ENCODE measurements around the gene SESN3. TPM values are rescaled to one million over a fixed set of nuclear protein-coding genes. Genes with fewer than 3 reads are reported as not detected.

Gene SESN3
- total RNA-seq, 1 experiment from 2014 or later: 36.8 TPM

DNA sequence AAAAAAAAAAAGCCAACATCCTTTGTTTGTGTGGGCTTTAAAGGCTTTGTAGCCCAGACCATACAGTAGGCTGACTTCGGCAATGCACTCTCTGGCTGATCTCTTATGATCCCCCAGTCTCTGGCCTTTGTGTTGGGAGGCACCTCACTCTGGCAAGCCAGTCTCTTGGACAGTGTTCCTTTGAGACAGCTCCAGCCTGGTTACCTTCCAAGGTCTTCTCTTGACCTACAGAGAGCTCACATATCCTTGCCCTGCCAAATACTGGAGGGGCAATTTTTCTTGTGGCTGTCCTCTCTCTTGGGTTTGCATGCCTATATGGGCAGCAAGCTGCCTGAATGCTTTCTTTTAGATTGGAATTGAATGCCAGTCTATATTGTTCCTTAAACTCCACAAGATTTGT is 69.8 kb downstream of the SESN3 start:
- Histone ChIP-seq H3K56ac (ENCODE audit: insufficient read length, low read depth, low read length) (no peak overlapping the region), H3K23me2 (ENCODE audit: insufficient read length, low read depth, low read length, poor library complexity, severe bottlenecking) (no peaks in the 10 kb centered on the region), H2AK5ac (ENCODE audit: insufficient read length, low read length) (no peak overlapping the region), H3K14ac (ENCODE audit: insufficient read depth, low read length) (no peak overlapping the region), H3K4me1 (ENCODE audit: insufficient read depth, low read length) (no peaks in the 10 kb centered on the region; the same call in 1 of the 2 replicates), H3K9ac (ENCODE audit: extremely low read depth, insufficient read length, low read length) (no peak overlapping the region), H2BK12ac (ENCODE audit: insufficient read length, low read depth, low read length) (no peak overlapping the region), H2AFZ (ENCODE audit: low read length) (no peak overlapping the region), H4K8ac (replicated peaks; ENCODE audit: insufficient read length, low read depth, low read length) (no peak overlapping the region), H3K4me2 (ENCODE audit: insufficient read depth, insufficient read length, low read length) (no peak overlapping the region), H2BK20ac (ENCODE audit: low read depth, low read length, poor library complexity, severe bottlenecking) (no peak overlapping the region), H2BK15ac (ENCODE audit: low read depth, low read length) (no peak overlapping the region), H4K20me1 (ENCODE audit: control insufficient read depth, insufficient read depth, insufficient read length) (no peaks in the 10 kb centered on the region), H3K23ac (ENCODE audit: insufficient read length, low read depth, low read length) (no peak overlapping the region), H3K27me3 (ENCODE audit: insufficient read depth, low read length) (no peaks in the 10 kb centered on the region), H3K4ac (ENCODE audit: low read depth, low read length) (no peak overlapping the region), H2BK5ac (ENCODE audit: insufficient read length, low read length) (no peak overlapping the region), H3K27ac (ENCODE audit: insufficient read length, low read depth, low read length) (no peak overlapping the region), H4K91ac (ENCODE audit: insufficient read length, low read depth, low read length) (no peak overlapping the region), H4K5ac (ENCODE audit: insufficient read length, low read depth, low read length) (no peak overlapping the region), H2BK120ac (ENCODE audit: low read depth, low read length, poor library complexity, severe bottlenecking) (no peak overlapping the region), H3K79me1 (ENCODE audit: insufficient read depth, low read depth, low read length, poor library complexity, severe bottlenecking) (no peaks in the 10 kb centered on the region), H3K9me3 (ENCODE audit: control insufficient read depth, low read depth, low read length) (no peaks in the 10 kb centered on the region), H3K79me2 (ENCODE audit: insufficient read depth, low read length) (no peaks in the 10 kb centered on the region), H3K18ac (ENCODE audit: insufficient read length, low read depth, low read length) (no peak overlapping the region), H3T11ph (ENCODE audit: low read length) (no peak overlapping the region)
- whole genome bisulfite sequencing (ENCODE audit: extremely low coverage, insufficient read length, low lambda C conversion rate): no CpG with 5 or more reads among the region's 1 CpG
- Mint-ChIP-seq H3K27me3 (ENCODE audit: low read depth) (no peaks in the 10 kb centered on the region), H3K36me3 (ENCODE audit: insufficient read depth in 1 of 3, low read depth in 3 of 3) (peaks cover 0 to 11% (median 6%) of the 10 kb centered on the region in 3 experiments; a peak in 5 of 7 replicates), H3K4me3 (no peak overlapping the region), H3K4me1 (peaks cover 13 to 17% of the 10 kb centered on the region in 2 experiments), H3K9me3 (peaks cover 6 to 7% of the 10 kb centered on the region in 2 experiments), H3K27ac (no peak overlapping the region)
- TF ChIP-seq, protein P1, sequence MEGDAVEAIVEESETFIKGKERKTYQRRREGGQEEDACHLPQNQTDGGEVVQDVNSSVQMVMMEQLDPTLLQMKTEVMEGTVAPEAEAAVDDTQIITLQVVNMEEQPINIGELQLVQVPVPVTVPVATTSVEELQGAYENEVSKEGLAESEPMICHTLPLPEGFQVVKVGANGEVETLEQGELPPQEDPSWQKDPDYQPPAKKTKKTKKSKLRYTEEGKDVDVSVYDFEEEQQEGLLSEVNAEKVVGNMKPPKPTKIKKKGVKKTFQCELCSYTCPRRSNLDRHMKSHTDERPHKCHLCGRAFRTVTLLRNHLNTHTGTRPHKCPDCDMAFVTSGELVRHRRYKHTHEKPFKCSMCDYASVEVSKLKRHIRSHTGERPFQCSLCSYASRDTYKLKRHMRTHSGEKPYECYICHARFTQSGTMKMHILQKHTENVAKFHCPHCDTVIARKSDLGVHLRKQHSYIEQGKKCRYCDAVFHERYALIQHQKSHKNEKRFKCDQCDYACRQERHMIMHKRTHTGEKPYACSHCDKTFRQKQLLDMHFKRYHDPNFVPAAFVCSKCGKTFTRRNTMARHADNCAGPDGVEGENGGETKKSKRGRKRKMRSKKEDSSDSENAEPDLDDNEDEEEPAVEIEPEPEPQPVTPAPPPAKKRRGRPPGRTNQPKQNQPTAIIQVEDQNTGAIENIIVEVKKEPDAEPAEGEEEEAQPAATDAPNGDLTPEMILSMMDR (conservative IDR thresholded peaks at IDR 0.05): no peak
- DNase-seq: no peak

Measured in H9 (cell line).